ENCODE measurements around the gene HCAR2.
"Not testable (repeated sequence)": the region's sequence is repeated elsewhere in the genome, so short reads cannot be mapped to it uniquely, and the experiment has no call there.

HCAR2 gene

DNA sequence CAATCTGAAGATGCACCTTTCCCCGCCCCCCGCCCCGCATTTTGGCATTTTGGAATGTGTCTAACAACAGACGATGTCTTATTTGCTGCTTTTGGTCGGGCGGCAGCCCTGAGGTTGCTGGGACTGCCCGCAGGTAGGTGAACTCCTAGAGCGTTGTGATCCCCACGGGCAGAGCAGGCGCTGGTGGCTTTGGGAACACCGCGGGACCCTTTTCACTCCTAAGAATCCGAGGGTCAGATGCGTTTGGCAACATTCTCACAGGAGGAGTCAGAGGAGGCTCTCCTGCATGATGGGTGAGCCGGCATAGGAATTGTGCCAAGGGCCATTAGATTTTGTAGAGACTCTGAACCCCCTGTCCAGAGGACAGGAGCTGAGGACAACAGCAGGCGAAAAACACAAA, 41.9 kb downstream of the HCAR2 start:
- DNase-seq = no peak

DNA sequence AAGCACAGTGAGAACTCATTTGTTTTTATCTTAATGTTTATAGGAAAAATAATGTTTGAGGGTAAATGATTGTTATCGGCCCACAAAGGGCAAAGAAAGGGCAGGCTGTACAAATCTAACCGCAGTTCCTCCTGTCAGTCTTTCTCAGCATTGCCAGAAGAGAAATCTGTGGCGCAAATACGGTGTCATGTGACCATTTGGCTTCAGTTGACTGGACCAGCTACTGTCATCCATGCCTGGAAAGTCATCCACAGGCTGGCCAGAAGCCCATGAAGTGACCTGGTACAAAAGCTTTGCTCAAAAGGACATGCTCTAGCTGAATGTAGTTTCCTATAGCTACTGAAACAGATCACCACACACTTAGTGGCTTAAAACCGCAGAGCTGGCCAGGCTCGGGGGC, 43.6 kb downstream of the HCAR2 start:
- DNase-seq = no peak

DNA sequence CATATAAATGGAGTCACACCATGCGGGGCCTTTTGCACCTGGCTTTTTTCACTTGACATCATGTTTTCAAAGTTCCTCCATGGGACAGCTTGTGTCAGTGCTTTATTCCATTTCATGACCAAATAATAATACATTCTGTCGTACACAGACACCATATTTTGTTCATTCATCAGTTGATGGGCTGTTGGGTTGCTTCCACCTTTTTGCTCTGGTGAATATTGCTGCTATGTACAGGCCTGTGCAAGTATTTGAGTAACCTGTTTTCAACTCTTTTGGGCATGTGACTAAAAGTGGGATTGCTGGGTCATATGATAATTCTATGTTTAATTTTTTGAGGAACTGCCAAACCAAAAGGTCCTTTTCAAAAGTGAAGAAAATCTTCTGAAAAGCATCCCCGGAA, 46.9 kb downstream of the HCAR2 start:
- no peak for DNase-seq

- DNase-seq = not testable (repeated sequence)
Observed at GRCh38 chr12:122653291-122653690, 49.9 kb downstream of the HCAR2 start.

DNA sequence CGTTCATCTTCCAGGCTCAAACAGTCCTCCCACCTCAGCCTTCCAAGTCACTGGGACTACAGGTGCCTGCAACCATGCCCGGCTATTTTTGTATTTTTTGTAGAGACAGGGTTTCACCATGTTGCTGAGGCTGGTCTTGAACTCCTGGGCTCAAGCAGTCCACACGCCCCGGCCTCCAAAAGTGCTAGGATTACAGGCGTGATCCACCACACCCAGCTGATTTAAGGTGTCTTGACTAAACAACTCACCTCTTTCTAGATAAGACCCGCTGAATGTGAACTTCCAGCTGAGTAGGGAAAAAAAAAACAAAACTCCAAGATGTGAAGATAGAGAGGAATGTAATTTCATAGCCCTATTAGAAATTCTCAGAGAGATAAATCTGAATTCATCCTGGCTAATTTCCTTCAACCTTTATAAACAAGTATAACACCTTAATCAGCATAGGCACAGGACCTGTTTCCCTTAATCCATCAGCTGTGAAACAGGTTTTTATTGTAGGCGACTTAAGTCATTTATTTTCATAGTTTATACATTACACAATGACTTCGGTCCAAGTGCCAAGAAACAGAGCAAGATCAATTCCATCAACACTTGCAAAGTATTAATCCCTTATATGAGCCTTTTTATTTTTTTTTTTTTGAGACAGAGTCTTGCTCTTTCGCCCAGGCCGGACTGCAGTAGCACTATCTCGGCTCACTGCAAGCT, 51.5 kb downstream of the HCAR2 start:
- no peak for DNase-seq
